ENCODE measurements around the gene TGFBI.

Gene TGFBI

GRCh38 chr5:136025900-136026299, 2.9 kb upstream of the TGFBI start:
- intact Hi-C loops (cut with micrococcal nuclease): no loop called here
- Mint-ChIP-seq H3K36me3 (ENCODE audit: low read depth) (peaks cover 21% of the 10 kb centered on the region), H3K4me1 (ENCODE audit: low read depth) (peaks cover 69% of the 10 kb centered on the region), H3K9me3 (no peaks in the 10 kb centered on the region), H3K27me3 (peaks cover 3% of the 10 kb centered on the region), H3K27ac (no peak overlapping the region), H3K4me3 (no peak overlapping the region)

- Mint-ChIP-seq H3K36me3 (ENCODE audit: low read depth) (peaks cover 28% of the 10 kb centered on the region), H3K4me3 (no peak overlapping the region), H3K4me1 (ENCODE audit: low read depth) (peaks cover 69% of the 10 kb centered on the region), H3K9me3 (no peaks in the 10 kb centered on the region), H3K27ac (peak overlapping the region; percentile 1), H3K27me3 (peaks cover 3% of the 10 kb centered on the region)
- intact Hi-C loops (cut with micrococcal nuclease): no loop called here
Observed at GRCh38 chr5:136026636-136027035, 2.2 kb upstream of the TGFBI start.

GRCh38 chr5:136027311-136027710, 1.5 kb upstream of the TGFBI start:
- Mint-ChIP-seq H3K4me3 (no peak overlapping the region), H3K27ac (peak overlapping the region; percentile 1), H3K36me3 (ENCODE audit: low read depth) (peaks cover 35% of the 10 kb centered on the region), H3K9me3 (no peaks in the 10 kb centered on the region), H3K27me3 (peaks cover 3% of the 10 kb centered on the region), H3K4me1 (ENCODE audit: low read depth) (peaks cover 69% of the 10 kb centered on the region)
- intact Hi-C loops (cut with micrococcal nuclease): no loop called here

GRCh38 chr5:136028090-136028489, 698 bp upstream of the TGFBI start:
- intact Hi-C loops (cut with micrococcal nuclease): loop anchor here (2.0 kb wide), 1 partner anchor 51 kb away; no protein-coding TSS in a partner anchor
- Mint-ChIP-seq H3K4me1 (ENCODE audit: low read depth) (peaks cover 69% of the 10 kb centered on the region), H3K4me3 (no peak overlapping the region), H3K9me3 (no peaks in the 10 kb centered on the region), H3K27ac (peak overlapping the region; percentile 94), H3K36me3 (ENCODE audit: low read depth) (peaks cover 43% of the 10 kb centered on the region), H3K27me3 (peaks cover 3% of the 10 kb centered on the region)

GRCh38 chr5:136030252-136030651, 1.5 kb downstream of the TGFBI start:
- peak overlapping the region; percentile 91 for H3K4me3 Mint-ChIP-seq
- H3K27me3 Mint-ChIP-seq: peaks cover 3% of the 10 kb centered on the region
- intact Hi-C loops (cut with micrococcal nuclease): no loop called here
- peak overlapping the region; percentile 94 for H3K27ac Mint-ChIP-seq
- H3K36me3 Mint-ChIP-seq (ENCODE audit: low read depth): peaks cover 64% of the 10 kb centered on the region
- no peaks in the 10 kb centered on the region for H3K9me3 Mint-ChIP-seq
- peaks cover 75% of the 10 kb centered on the region for H3K4me1 Mint-ChIP-seq (ENCODE audit: low read depth)

- intact Hi-C loops (cut with micrococcal nuclease): no loop called here
- Mint-ChIP-seq H3K4me3 (peak overlapping the region; percentile 91), H3K9me3 (no peaks in the 10 kb centered on the region), H3K36me3 (ENCODE audit: low read depth) (peaks cover 73% of the 10 kb centered on the region), H3K27me3 (peaks cover 3% of the 10 kb centered on the region), H3K27ac (peak overlapping the region; percentile 94), H3K4me1 (ENCODE audit: low read depth) (peaks cover 80% of the 10 kb centered on the region)
Observed at GRCh38 chr5:136030956-136031611, 2.3 kb downstream of the TGFBI start.

- H3K36me3 Mint-ChIP-seq (ENCODE audit: low read depth): peaks cover 79% of the 10 kb centered on the region
- H3K4me3 Mint-ChIP-seq: peak overlapping the region; percentile 91
- no peaks in the 10 kb centered on the region for H3K9me3 Mint-ChIP-seq
- H3K27ac Mint-ChIP-seq: peak overlapping the region; percentile 94
- intact Hi-C loops (cut with micrococcal nuclease): no loop called here
- H3K4me1 Mint-ChIP-seq (ENCODE audit: low read depth): peaks cover 81% of the 10 kb centered on the region
- H3K27me3 Mint-ChIP-seq: peaks cover 3% of the 10 kb centered on the region
Observed at GRCh38 chr5:136031711-136032110, 2.9 kb downstream of the TGFBI start.

GRCh38 chr5:136032564-136032963, 3.8 kb downstream of the TGFBI start:
- Mint-ChIP-seq H3K27ac (peak overlapping the region; percentile 94), H3K4me3 (peak overlapping the region; percentile 91), H3K9me3 (no peaks in the 10 kb centered on the region), H3K27me3 (no peaks in the 10 kb centered on the region), H3K4me1 (ENCODE audit: low read depth) (peaks cover 81% of the 10 kb centered on the region), H3K36me3 (ENCODE audit: low read depth) (peaks cover 87% of the 10 kb centered on the region)
- intact Hi-C loops (cut with micrococcal nuclease): no loop called here

GRCh38 chr5:136033234-136033633, 4.4 kb downstream of the TGFBI start:
- Mint-ChIP-seq H3K9me3 (no peaks in the 10 kb centered on the region), H3K27me3 (no peaks in the 10 kb centered on the region), H3K4me3 (peak overlapping the region; percentile 91), H3K36me3 (ENCODE audit: low read depth) (peaks cover 94% of the 10 kb centered on the region), H3K4me1 (ENCODE audit: low read depth) (peaks cover 83% of the 10 kb centered on the region), H3K27ac (peak overlapping the region; percentile 66)
- intact Hi-C loops (cut with micrococcal nuclease): no loop called here

GRCh38 chr5:136033848-136034247, 5.1 kb downstream of the TGFBI start:
- intact Hi-C loops (cut with micrococcal nuclease): no loop called here
- no peaks in the 10 kb centered on the region for H3K9me3 Mint-ChIP-seq
- peak overlapping the region; percentile 66 for H3K27ac Mint-ChIP-seq
- H3K27me3 Mint-ChIP-seq: no peaks in the 10 kb centered on the region
- peak overlapping the region; percentile 91 for H3K4me3 Mint-ChIP-seq
- peaks cover 100% of the 10 kb centered on the region for H3K36me3 Mint-ChIP-seq (ENCODE audit: low read depth)
- peaks cover 81% of the 10 kb centered on the region for H3K4me1 Mint-ChIP-seq (ENCODE audit: low read depth)

GRCh38 chr5:136034492-136034891, 5.7 kb downstream of the TGFBI start:
- peak overlapping the region; percentile 71 for H3K27ac Mint-ChIP-seq

GRCh38 chr5:136034984-136035383, 6.2 kb downstream of the TGFBI start:
- H3K36me3 Mint-ChIP-seq (ENCODE audit: low read depth): peaks cover 100% of the 10 kb centered on the region
- intact Hi-C loops (cut with micrococcal nuclease): no loop called here
- H3K27me3 Mint-ChIP-seq: no peaks in the 10 kb centered on the region
- no peaks in the 10 kb centered on the region for H3K9me3 Mint-ChIP-seq
- peak overlapping the region; percentile 52 for H3K4me3 Mint-ChIP-seq
- H3K4me1 Mint-ChIP-seq (ENCODE audit: low read depth): peaks cover 90% of the 10 kb centered on the region
- H3K27ac Mint-ChIP-seq: peak overlapping the region; percentile 71

More at GRCh38 chr5:136034492-136034891, 5.7 kb downstream of the TGFBI start:
- peaks cover 100% of the 10 kb centered on the region for H3K36me3 Mint-ChIP-seq (ENCODE audit: low read depth)
- no peaks in the 10 kb centered on the region for H3K27me3 Mint-ChIP-seq
- H3K4me3 Mint-ChIP-seq: no peak overlapping the region
- no peaks in the 10 kb centered on the region for H3K9me3 Mint-ChIP-seq
- intact Hi-C loops (cut with micrococcal nuclease): no loop called here
- H3K4me1 Mint-ChIP-seq (ENCODE audit: low read depth): peaks cover 85% of the 10 kb centered on the region

GRCh38 chr5:136035837-136036236, 7.0 kb downstream of the TGFBI start:
- peak overlapping the region; percentile 60 for H3K4me3 Mint-ChIP-seq
- peaks cover 92% of the 10 kb centered on the region for H3K4me1 Mint-ChIP-seq (ENCODE audit: low read depth)
- H3K27ac Mint-ChIP-seq: peak overlapping the region; percentile 71

GRCh38 chr5:136036293-136036911, 7.6 kb downstream of the TGFBI start:
- Mint-ChIP-seq H3K9me3 (no peaks in the 10 kb centered on the region), H3K27me3 (no peaks in the 10 kb centered on the region), H3K27ac (peak overlapping the region; percentile 71), H3K4me1 (ENCODE audit: low read depth) (peaks cover 92% of the 10 kb centered on the region), H3K36me3 (ENCODE audit: low read depth) (peaks cover 100% of the 10 kb centered on the region), H3K4me3 (peak overlapping the region; percentile 66)
- intact Hi-C loops (cut with micrococcal nuclease): no loop called here

More at GRCh38 chr5:136035837-136036236, 7.0 kb downstream of the TGFBI start:
- intact Hi-C loops (cut with micrococcal nuclease): no loop called here
- Mint-ChIP-seq H3K27me3 (no peaks in the 10 kb centered on the region), H3K9me3 (no peaks in the 10 kb centered on the region), H3K36me3 (ENCODE audit: low read depth) (peaks cover 100% of the 10 kb centered on the region)

Measured in dendritic cell treated with granulocyte-macrophage colony-stimulating factor and Interleukin-4, amounts not matched to agents 40 ng/mL and 50 ng/mL, for 4 days (primary cell).